ENCODE measurements around the gene WNT7B.

WNT7B gene

DNA sequence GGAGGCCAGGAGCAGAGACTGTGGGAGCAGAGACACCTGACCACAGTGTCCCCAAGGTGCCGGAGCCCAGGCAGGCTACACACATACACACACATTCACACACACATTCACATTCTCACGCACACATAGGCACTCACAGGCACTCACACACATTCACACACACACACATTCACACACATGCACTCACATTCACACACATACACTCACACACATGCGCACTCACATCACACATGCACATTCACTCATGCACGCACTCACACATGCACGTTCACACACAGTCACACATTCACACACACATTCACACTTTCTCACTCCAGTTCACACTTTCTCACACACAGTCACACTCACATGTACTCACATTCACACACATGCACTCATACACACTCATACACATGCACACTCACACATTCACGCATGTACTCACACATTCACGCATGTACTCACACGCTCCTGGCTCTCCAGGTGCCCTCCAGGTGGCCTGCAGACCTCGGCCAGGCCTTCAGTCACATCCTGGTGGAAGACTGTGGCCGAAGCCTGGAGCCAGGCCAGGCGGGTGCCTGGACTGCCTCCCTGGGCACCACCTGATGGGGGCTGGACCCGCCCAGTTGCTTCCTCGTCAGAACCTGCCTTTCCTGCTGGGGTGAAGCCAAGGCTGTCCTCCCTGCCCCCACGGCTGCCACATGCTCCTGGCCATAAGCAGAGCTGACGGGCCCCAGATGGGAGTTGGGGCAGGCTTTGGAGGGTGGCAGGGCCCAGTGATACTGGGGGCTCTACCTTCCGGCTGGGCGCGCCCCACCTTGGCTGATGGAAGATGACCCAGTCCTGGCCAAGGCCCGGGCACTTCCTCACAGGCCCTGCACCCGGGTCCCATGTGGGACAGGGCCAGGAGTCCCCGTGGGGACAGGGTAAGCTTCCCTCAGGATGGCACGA, 89.5 kb downstream of the WNT7B start:
- DNase-seq (ENCODE audit: low read depth), result no peak

DNA sequence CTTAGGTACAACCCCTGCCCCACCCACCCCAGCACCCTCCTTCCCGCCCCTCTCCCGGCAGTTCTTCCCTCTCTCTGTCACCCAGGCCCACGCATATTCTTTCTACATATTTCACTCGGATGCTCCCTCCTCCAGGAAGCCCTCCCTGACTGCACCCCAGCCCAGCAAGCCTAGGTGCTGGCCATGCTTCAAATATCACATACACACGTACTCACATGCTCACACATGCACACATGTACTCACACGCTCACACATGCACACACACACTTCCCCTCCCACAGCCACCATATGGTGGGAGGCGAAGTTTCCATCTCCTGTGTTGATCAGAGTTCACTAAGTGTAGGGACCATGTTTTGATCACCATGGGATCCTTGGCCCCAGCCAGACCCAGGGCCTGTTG, 90.4 kb downstream of the WNT7B start:
- DNase-seq (ENCODE audit: low read depth), result no peak

DNA sequence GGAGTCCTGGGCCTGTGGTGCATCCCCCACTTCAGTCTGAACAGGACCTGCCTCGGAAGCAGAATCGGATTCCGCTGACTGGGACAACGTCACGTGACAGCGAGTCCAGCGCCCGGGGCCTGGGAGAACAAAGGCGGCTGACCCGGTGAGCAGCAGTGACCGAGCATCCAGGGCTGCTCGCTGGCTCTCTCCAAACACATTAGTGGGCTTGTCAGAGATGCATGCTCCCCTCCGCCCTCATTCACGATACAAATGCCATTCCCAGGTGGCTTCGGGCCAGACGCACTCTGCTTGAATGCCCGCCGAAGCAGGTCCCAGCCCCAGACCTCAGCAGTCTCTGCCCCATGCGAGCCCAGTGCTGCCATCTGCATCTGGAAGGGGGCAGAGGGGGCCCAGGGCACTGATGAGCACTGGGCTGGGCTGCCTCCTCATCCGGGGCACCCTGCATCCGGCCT, 91.0 kb downstream of the WNT7B start:
- no peak for DNase-seq (ENCODE audit: low read depth)

DNA sequence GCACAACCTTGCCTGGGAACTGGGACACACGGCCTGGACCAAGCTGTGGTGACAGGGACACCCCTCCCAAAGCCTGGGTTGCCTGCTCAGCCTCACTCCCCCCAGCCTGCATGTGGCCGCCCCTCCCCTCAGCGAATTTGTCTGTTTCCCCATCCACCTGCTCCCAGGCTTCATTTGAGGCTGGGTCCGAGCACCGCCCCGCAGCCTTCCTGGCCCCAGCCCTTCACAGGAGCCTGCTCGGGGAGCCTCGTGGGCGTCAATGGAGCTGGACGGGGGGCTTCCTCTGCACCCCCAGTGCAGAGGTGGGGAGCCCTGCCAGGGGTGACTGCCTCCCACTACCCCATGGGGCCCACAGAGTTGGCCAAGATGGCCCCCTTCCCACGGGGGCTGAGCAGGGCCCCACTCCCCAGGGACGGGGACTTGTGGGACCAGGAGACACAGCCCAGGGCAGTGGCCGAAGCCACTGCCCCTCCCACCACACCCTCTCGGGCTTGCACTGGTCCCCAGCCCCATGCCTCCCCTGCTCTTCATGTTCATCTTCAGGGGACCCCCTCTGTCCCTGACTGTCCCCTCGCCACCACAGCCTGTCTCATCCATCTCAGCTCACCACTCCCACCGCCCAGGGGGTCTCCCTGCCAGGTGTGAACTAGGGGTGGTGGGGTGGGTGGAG, 91.7 kb downstream of the WNT7B start:
- no peak for DNase-seq (ENCODE audit: low read depth)

DNA sequence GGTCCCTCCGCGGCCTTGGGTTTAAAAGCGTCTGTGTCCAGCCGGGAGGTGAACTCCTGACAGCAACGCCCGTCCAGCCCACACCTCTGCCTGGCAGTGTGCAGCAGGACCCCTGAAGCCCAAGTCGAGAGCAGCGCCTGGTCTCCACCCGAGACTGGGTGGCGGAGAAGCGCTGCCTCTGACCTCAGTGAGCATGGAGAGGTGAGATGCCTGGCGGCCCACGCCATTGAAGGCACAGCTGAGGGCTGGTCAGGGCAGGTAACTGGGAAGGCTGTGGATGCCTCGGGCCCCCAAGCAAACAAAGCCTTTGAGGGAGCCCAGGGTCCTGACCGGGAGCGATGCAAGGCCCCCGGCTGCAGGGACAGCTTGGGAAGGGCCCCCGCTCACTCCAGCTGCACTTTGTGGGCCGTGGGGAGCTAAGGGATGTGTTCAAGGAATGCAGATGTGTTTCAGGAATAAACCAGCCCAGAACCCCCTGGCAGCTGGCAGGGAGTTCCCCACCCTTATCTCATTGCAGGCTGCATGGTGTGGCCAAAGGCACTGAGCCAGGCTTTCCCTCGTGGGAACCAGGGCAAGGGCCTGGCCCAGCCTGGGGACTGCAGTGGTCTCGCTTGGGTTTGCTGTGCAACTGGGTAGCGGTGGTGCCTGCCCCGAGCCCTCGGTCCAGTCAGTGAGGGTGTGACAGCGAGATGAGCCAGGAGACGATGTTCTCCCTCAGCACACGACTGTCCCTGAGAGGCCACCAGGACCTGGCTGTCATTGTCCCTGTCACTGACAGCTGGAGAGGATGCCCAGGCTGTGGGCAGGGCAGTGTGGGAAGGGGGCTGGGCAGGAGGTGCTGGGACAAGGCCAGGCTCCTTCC, 92.5 kb downstream of the WNT7B start:
- DNase-seq (ENCODE audit: low read depth), result no peak

DNA sequence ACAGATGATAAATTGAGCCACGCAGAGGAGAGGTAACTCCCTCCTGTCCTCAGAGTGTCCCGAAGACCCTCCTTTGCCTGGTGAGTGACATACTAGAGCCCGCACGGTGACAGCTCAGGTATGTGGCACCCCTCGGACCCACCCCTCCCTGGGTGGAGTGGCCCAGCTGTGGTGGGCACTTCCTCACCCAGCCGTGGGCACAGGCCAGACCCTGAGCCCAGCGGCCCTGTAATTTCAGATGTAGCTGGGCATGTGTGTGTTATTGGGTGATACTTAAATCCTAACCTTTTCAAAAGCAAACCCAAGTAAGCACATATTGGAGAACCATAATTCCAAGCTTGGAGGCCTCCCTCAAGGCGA, 93.2 kb downstream of the WNT7B start:
- no peak for DNase-seq (ENCODE audit: low read depth)

DNA sequence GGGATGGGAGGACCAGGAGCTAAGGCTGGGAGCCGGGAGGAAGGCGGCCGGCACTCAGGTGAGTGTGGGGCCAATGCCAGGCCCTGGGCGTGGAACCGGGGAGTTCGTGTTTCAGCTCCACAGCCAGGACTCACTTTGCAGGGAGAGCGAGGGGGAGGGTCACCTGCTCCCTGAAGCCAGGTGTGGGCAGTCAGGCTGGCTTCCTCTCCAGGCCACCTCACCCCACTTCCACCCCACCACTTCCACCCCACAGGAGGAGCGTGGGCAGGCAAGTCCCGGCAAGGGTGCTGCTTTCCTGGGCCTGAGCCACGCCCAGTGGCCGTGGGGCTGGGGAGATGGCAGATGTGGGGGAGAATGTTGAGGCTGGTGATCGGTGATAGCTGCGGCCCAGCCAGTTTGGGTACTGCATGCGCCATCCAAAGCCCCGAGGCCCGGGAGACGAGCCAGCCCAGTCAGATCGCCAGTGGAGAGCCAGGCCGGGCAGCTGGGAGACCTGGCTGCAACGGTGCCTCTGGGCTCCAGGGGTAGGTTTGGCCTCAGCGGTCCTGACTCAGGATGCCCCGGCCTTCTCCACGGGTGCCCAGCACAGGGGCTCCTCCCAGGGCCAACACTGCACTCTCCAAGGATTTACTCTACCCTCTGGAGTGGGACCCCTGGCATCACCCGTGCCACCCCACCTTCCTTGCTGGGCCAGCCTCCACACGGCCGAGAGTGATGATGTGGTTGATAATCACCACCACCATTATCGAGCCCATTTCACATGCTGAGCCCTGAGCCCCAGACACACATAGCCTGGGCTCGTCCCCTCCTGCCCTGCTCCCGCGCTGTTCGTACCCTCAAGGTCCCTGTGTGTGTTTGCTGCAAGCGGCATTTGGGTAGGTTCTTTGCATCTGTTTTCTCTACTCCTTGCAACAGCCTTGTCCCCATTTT, 93.8 kb downstream of the WNT7B start:
- DNase-seq (ENCODE audit: low read depth), result no peak

DNA sequence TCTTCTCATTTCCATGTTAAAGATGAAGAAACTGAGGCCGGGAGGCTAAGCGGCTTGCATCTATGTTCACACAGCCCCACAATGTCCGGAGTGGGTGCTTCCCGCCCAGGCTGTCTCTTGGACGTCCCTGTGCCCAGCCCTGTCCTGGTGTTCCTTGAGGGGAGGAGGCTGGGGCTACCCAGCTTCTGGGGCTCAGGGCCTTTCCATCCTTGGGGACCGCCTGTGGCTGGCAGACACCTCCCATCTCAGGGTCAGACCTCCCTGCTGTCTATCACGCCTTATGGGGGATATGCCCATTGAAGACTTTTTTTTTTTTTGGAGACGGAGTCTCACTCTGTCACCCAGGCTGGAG, 95.5 kb downstream of the WNT7B start:
- no peak for DNase-seq (ENCODE audit: low read depth)

DNA sequence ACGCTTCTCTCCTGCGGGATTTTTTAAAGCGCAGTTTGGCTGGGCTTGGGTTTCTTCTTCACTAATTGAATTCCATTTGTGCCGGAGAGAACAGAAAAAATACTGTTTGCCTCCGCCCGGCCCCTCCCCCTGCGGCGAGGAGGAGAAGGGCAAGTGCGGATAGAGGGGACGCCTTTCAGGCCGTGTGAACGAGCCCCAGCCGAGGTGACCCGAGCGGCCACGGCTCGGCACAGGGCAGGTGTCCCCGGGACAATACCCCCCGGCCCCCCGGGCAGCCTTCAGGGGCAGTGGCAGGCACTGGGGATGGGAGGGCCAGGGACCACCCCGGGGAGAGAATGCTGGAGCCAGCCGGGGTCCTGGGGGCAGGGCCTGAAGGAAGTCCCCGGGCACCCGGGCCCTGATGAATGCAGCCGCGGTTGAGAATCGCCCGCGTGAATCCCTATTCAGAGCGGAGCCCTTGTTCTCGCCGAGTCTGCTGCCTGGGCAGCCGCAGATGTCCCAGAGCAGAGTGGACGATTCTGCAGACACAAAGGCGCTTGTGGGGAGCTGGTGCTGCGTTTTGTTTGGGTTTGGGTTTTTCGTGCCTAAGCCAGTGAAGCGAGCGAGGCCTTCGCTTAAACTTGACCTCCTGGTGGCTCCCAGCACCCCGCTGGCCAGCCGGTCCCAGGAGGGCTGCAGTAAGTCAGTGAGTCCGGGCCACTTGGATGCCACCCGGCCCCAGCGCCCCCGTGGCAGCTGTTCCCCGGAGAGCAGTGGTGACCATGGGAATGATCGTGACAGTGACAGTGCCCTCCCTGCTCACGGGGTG, 96.0 kb downstream of the WNT7B start:
- DNase-seq (ENCODE audit: low read depth), result no peak

DNA sequence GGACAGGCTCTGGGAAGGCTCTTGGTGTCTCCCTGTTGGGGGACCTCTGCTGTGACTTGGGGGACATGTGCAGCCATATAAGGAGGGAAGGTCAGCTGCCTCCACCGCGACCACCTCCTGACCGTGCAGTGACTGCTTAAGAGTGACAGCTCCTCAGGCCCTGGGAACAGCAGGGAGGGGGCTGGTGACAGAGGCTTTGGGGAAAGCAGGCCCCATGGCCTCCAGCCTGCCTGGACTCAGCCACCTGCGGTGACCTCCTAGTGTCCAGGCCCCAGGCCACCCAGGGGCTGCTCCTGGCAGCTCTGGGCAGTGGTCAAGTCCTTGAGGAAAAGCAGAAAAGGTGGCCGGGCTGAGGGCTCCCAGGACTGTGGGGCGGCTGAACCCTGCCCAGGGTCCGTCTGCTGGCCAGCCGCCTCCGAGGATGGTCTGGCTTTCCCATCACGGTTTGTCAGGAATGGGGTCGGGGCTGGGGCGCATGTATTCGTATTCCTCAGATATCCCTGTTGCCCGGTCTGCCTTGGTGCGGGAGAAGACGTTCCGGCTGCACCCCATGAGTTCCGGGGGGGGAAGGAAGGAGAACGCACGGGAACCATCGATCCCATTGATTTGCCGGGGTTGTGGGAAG, 96.8 kb downstream of the WNT7B start:
- DNase-seq (ENCODE audit: low read depth), result no peak

DNA sequence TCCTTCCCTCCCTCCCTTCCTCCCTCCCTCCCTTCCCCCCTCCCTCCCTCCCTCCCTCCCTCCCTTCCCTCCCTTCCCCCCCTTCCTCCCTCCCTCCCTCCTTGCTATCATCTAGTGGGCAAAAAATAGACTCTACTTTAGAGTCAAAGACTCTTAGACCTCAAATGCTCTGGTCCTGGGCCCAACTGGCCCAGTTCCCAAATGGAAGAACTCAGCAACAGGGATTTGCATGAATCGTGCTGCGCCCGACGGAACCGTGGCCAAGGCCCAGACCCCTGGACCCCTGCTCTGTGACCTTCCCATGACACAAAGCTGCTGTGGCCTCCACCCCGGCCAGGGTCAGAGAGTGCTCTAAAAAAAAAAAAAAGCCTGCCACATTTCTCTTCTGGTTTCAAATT, 97.4 kb downstream of the WNT7B start:
- DNase-seq (ENCODE audit: low read depth), result no peak

DNA sequence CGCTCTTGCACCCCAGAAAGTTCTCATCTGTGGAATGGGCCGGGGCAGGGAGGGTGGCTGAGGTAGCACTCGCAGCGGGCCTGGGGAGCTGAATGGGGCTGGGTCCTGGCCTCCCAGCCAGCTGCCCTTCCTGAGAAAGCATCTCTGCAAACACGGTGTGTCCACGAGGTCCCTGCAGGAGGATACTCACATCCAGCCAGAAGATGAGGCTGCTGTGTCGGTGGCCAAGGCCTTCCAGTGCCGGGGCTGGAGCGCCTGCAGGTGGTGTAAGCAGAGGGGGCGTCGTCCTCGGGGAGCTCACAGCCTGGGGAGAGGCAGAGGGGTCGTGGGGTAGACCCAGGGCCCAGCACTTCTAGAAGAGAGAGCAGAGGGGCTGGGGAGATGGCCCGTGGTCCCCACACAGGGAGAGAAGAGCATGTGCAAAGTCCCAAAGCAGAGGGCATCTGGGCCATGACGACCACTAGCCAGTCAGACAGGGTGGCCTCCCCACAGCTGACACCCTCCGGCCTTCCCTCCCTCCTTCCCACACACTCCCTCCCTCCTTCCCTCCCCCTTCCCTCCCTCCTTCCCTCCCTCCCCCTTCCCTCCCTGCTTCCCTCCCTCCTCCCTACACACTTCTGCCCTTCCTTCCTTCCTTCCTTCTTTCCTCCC, 97.9 kb downstream of the WNT7B start:
- DNase-seq (ENCODE audit: low read depth), result no peak

DNA sequence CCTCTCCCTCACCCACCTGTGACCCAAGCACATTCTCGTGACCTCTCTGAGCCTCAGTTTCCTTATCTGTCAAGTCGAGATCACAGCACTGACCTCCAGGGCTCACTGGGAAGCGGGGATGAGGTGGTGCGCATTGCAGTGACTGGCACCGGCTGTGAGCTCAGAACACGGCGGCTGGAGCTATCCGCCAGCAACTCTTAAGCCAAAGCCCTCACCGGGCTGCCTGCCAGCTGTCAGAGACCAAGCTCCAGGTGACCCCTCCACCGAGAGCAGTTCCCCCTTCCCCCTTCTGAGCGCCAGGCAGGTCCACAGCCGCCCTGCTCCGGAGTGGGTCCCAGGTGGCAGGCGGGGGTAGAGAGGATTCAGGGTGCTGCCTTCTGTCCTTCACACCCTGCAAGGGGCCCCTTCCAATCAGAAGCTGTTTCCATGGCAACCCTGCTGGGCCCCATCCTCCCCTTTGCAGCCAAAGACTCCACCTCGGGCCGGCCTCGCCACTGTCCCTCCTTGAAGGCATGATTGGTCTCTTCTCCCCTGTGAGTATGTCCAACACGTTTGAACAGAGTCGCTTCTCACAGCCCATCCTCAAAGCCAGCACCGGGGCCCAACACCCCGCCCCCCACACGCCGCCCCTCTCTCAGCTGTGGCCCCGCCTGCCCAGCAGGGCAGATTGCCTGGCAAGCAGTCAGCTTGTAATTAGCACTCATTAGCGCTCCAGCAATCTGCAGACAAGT, 98.7 kb downstream of the WNT7B start:
- no peak for DNase-seq (ENCODE audit: low read depth)

DNA sequence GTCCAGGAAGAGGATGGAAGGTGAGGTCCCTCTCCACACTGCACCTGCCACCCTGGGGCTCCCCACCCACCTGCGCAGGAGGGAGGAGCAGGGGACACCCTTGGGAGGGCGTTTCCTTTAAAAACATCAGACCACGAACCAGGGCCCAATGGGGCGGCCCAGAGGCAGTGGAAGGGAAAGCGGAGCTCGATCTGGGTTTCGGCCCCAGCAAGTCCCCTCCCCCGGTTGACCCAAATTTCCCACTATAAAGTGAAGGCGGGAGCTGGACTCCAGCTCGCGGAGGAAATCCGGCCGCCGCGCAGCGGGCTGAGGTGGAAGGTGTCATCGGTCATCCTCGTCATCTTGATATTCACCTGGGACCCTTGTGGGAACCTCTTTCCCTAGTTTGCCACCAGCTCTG, 99.3 kb downstream of the WNT7B start:
- no peak for DNase-seq (ENCODE audit: low read depth)

DNA sequence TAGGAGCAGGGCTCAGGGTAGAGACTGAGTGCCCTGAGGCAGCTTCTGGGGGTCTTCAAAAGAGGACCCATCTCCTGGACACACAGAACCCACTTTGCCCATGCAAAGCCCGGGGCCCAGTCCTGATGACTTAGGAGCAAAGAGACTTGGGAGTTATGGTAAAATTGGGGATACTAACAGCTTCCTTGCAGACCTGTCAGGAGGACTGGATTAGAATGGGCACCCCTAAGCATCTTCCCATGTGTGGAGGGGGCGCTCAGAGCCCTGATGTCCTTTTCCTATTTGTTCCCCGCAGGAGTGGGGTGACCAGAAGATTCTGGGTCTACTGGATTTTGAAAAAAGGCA, 100.0 kb downstream of the WNT7B start:
- DNase-seq (ENCODE audit: low read depth), result no peak

DNA sequence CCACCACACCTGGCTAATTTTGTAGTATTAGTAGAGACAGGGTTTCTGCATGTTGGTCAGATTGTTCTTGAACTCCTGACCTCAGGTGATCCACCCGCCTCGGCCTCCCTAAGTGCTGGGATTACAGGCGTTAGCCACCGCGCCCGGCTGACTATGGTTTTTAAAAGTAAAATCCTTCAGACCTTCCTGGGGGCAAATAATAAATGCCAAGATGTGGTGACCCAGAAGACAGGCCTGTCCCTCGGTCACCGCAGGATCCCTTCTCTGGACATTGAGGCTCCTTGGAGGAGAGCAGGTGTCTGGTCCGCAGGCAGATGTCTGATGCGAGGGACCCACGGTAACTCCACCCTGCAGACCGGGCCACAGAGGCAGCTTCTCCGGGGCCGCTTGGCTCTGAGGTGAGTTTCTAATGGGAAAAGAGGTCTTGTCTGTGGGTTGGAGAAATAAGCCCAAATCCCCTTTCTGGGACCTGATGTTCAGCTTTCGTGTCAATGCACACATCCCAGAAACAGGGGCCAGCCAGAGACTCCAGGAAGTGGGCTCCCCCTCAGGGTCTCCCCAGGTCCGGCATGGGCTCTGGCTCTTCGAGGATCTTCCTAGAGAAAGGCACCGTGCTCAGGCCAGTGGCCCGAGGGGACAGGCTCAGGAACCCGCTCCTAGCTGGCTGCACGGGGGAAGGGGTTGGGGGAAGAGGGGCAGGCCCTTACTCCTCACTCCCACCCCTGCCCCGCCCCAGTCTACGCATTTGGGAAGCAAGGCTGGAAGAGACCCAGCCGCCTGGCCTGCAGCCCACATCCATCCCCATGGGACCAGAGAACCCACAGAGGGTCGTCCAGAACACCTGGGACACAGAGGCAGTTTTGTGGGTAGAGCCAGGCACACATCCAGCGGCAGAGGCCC, 100.6 kb downstream of the WNT7B start:
- DNase-seq (ENCODE audit: low read depth), result no peak

DNA sequence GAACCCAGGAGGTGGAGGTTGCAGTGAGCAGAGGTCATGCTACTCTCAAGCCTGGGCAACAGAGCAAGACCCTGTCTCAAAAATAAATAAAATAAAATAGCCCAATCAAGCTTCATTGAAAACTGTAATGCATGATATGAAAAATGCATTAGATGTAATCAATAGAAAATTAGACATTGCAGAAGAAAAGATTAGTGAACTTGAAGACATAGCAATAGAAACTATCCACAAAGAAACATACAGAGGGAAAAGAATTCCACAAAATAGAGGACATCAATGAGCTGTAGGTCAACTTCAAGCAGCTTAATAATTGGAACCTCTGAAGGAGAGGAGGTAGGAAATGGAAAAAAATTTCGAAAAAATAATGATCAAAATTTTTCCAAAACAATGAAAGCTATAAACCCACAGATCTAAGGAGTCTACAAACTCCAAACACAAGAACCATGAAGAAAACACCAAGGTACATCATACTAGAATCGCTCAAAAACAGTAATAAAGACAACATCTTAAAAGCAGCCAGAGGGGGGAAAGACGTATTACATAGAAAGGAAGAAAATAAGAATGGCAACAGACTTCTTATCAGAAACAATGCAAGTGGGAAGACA, 104.2 kb downstream of the WNT7B start:
- no peak for DNase-seq (ENCODE audit: low read depth)

DNA sequence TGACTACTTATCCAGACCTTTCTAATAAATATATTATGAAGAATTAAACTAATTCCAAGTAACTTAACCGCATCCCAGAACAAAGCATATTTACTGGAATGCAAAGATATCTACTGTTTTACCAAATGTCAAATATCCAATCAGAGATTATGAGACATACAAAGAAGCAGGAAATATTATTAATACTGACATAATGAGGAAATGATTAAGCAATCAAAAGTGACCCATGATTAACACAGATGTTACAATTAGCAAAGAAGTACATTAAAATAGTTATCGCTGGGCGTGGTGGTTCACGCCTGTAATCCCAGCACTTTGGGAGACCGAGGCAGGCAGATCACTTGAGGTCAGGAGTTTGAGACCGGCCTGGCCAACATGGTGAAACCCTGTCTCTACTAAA, 105.2 kb downstream of the WNT7B start:
- DNase-seq (ENCODE audit: low read depth), result no peak

Measured in CMK (cell line).